ENCODE measurements around the gene PTGS2.
"Not testable (repeated sequence)": the region's sequence is repeated elsewhere in the genome, so short reads cannot be mapped to it uniquely, and the experiment has no call there.

GRCh38 chr1:186637567-186637966, 42.7 kb downstream of the PTGS2 start:
- not testable (repeated sequence) for TF ChIP-seq ZNF274 (IDR thresholded peaks at IDR 0.05; ENCODE audit: low read depth, low read length); YY1 (IDR thresholded peaks at IDR 0.05; ENCODE audit: insufficient read depth, insufficient read length); SUZ12 (IDR thresholded peaks at IDR 0.05; ENCODE audit: extremely low read depth, insufficient read depth, insufficient read length)

Measured in NT2/D1 (cell line).